Measurements from ENCODE around the gene MKLN1. TPM values are rescaled to one million over a fixed set of nuclear protein-coding genes. Genes with fewer than 3 reads are reported as not detected.

The MKLN1 gene
- total and polyA plus RNA-seq, 2 of the 4 experiments (the other 2 are of a cell fraction), result 17.5 to 52.0 TPM

DNA sequence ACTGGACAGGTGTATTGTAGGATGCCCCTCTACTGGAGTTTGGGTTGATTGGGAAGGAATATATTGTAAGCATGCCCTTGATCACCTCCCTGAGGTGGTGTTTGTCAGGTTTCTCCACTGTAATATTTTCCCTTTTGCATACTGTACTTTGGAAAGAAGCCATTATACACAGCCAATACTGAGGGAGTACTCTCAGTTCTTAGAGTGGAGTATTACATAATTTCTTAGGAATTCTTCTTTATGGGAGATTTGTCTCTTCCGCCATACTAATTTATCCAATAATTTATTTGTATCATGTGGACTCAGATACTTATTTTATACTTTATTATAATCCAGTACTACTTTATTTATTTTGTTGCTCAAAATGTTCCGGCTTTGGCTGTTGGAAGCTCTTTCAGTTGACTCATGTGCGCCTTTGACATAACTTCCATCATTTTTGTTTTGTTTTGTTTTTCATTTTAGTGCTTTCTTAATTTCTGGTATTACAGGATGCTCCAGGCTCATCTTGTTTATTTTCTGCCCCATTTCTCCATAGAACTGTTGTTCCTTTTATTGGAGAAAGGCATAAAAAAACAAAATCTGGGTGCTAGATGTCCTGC is 29.7 kb downstream of the MKLN1 start:
- Histone ChIP-seq H2BK20ac (ENCODE audit: low read depth, low read length) (no peak overlapping the region), H3K4me2 (ENCODE audit: low read depth, low read length) (no peak overlapping the region), H3K27me3 (ENCODE audit: control insufficient read depth, insufficient read depth, low read length) (no peaks in the 10 kb centered on the region), H3K9ac (ENCODE audit: low read depth, low read length) (no peak overlapping the region), H3K9me3 (ENCODE audit: control insufficient read depth, insufficient read depth, low read length) (no peaks in the 10 kb centered on the region), H3K4ac (ENCODE audit: low read depth, low read length) (no peak overlapping the region), H3K18ac (ENCODE audit: low read depth, low read length) (no peak overlapping the region), H3K4me3 (ENCODE audit: insufficient read depth, low read depth, low read length) (no peak overlapping the region), H3K27ac (ENCODE audit: insufficient read depth, low read length) (no peak overlapping the region), H3K36me3 (ENCODE audit: control insufficient read depth, insufficient read depth, low read length) (no peaks in the 10 kb centered on the region), H4K91ac (ENCODE audit: insufficient read depth, low read depth, low read length) (no peak overlapping the region), H3K4me1 (ENCODE audit: control insufficient read depth, insufficient read depth, low read length) (no peaks in the 10 kb centered on the region; the same call in none of the 2 replicates), H2BK5ac (ENCODE audit: low read depth, low read length, poor library complexity, severe bottlenecking) (no peak overlapping the region), H2BK120ac (ENCODE audit: low read depth, low read length) (no peak overlapping the region), H4K20me1 (ENCODE audit: insufficient read depth, low read length) (peaks cover 81% of the 10 kb centered on the region), H2AK9ac (replicated peaks; ENCODE audit: low read depth, low read length, poor library complexity) (no peak overlapping the region), H3K56ac (ENCODE audit: extremely low read depth, insufficient read depth, low read length) (no peak overlapping the region), H2AFZ (replicated peaks; ENCODE audit: low read length, poor library complexity) (no peak overlapping the region), H4K5ac (ENCODE audit: low read depth, low read length) (no peak overlapping the region), H3K14ac (replicated peaks; ENCODE audit: low read depth, low read length) (no peak overlapping the region), H2AK5ac (ENCODE audit: low read depth, low read length) (no peak overlapping the region), H3K23ac (ENCODE audit: low read depth, low read length) (no peak overlapping the region), H3K9me1 (ENCODE audit: insufficient read depth, low read length) (peaks cover 7% of the 10 kb centered on the region; the same call in 1 of the 2 replicates), H3K79me1 (ENCODE audit: low read depth in 1 of 2, low read length in 2 of 2) (peaks cover 13 to 44% of the 10 kb centered on the region in 2 experiments), H4K8ac (ENCODE audit: low read depth in 2 of 2, low read length in 2 of 2) (no peak overlapping the region), H2BK15ac (ENCODE audit: low read depth, low read length) (no peak overlapping the region)
- in situ Hi-C loops (cut with MboI; ENCODE audit: low sequenced_read_pairs) (no loop called here), dilution Hi-C loops (cut with HindIII; ENCODE audit: low sequenced_read_pairs, unreplicated experiment) (no loop called here), intact Hi-C loops (cut with micrococcal nuclease) (no loop called here)
- BruUV-seq (replicated peaks), result no TSS peak
- CTCF ChIA-PET, result interaction anchor here (1.9 kb wide), 1 partner anchor 13 kb away, joined by 4 read pairs; no protein-coding TSS in a partner anchor
- TF ChIP-seq MAZ (IDR thresholded peaks at IDR 0.05; ENCODE audit: borderline replicate concordance, low read depth, low read length) (no peak), MXI1 (IDR thresholded peaks at IDR 0.05; ENCODE audit: borderline replicate concordance, low read depth, low read length) (no peak), SMC3 (IDR thresholded peaks at IDR 0.05; ENCODE audit: low read depth, low read length) (no peak), RFX5 (IDR thresholded peaks at IDR 0.05; ENCODE audit: low read depth, low read length) (no peak), CHD1 (IDR thresholded peaks at IDR 0.05; ENCODE audit: low read depth, low read length) (no peak), CEBPB (IDR thresholded peaks at IDR 0.05; ENCODE audit: low read depth, low read length) (no peak), MAFK (IDR thresholded peaks at IDR 0.05; ENCODE audit: low read depth, low read length) (no peak), FOS (IDR thresholded peaks at IDR 0.05; ENCODE audit: low read depth, low read length) (no peak), RAD21 (IDR thresholded peaks at IDR 0.05; ENCODE audit: low read length) (no peak), RCOR1 (IDR thresholded peaks at IDR 0.05; ENCODE audit: insufficient replicate concordance, low read length) (no peak), NFE2L2 (IDR thresholded peaks at IDR 0.05; ENCODE audit: low read depth, low read length) (no peak)
- TF ChIP-seq, protein P1, sequence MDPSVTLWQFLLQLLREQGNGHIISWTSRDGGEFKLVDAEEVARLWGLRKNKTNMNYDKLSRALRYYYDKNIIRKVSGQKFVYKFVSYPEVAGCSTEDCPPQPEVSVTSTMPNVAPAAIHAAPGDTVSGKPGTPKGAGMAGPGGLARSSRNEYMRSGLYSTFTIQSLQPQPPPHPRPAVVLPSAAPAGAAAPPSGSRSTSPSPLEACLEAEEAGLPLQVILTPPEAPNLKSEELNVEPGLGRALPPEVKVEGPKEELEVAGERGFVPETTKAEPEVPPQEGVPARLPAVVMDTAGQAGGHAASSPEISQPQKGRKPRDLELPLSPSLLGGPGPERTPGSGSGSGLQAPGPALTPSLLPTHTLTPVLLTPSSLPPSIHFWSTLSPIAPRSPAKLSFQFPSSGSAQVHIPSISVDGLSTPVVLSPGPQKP (IDR thresholded peaks at IDR 0.05; ENCODE audit: borderline replicate concordance, low read depth, low read length), result no peak
- TF ChIP-seq, protein P2, sequence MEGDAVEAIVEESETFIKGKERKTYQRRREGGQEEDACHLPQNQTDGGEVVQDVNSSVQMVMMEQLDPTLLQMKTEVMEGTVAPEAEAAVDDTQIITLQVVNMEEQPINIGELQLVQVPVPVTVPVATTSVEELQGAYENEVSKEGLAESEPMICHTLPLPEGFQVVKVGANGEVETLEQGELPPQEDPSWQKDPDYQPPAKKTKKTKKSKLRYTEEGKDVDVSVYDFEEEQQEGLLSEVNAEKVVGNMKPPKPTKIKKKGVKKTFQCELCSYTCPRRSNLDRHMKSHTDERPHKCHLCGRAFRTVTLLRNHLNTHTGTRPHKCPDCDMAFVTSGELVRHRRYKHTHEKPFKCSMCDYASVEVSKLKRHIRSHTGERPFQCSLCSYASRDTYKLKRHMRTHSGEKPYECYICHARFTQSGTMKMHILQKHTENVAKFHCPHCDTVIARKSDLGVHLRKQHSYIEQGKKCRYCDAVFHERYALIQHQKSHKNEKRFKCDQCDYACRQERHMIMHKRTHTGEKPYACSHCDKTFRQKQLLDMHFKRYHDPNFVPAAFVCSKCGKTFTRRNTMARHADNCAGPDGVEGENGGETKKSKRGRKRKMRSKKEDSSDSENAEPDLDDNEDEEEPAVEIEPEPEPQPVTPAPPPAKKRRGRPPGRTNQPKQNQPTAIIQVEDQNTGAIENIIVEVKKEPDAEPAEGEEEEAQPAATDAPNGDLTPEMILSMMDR (conservative IDR thresholded peaks at IDR 0.05; ENCODE audit: low read depth, low read length), result no peak
- TF ChIP-seq, protein P3, sequence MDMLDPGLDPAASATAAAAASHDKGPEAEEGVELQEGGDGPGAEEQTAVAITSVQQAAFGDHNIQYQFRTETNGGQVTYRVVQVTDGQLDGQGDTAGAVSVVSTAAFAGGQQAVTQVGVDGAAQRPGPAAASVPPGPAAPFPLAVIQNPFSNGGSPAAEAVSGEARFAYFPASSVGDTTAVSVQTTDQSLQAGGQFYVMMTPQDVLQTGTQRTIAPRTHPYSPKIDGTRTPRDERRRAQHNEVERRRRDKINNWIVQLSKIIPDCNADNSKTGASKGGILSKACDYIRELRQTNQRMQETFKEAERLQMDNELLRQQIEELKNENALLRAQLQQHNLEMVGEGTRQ (IDR thresholded peaks at IDR 0.05; ENCODE audit: low read depth, low read length), result no peak
- ATAC-seq (ENCODE audit: low read depth), result no peak
- DNase-seq, result no peak
- POLR2A ChIA-PET (ENCODE audit: unreplicated experiment), result no interaction called here
- WGBS, 2 experiments (ENCODE audit: extremely low coverage in 2 of 2, insufficient read length in 1 of 2), result no CpG with 5 or more reads among the region's 3 CpGs
